KMS-11 (cell line): ENCODE measurements around the gene KPNA6.
"Not testable (repeated sequence)": the region's sequence is repeated elsewhere in the genome, so short reads cannot be mapped to it uniquely, and the experiment has no call there.

ENCODE experiments used
- H2AFZ ChIP-seq: fragments of 200-600 bp; sonication (generic); 2 replicates; pipeline ENCODE4 v1.6.1; 2016; ENCODE audit warnings: antibody characterized with exemption, mixed run types, low read depth
- H3K27ac ChIP-seq: fragments of 200-600 bp; sonication (generic); 2 replicates; pipeline ENCODE4 v1.6.1; 2016; ENCODE audit warnings: mild to moderate bottlenecking, mixed run types
- H3K27me3 ChIP-seq: fragments of 200-600 bp; sonication (generic); 2 replicates; pipeline ENCODE4 v1.6.1; 2017; ENCODE audit warnings: mild to moderate bottlenecking, low read depth, mixed run types, moderate library complexity; ENCODE audit not compliant: insufficient read depth
- H3K36me3 ChIP-seq: fragments of 200-600 bp; sonication (generic); 2 replicates; pipeline ENCODE4 v1.6.1; 2017; ENCODE audit warnings: mild to moderate bottlenecking, mixed run types; ENCODE audit not compliant: insufficient read depth
- H3K4me1 ChIP-seq: fragments of 200-600 bp; sonication (generic); 2 replicates; pipeline ENCODE4 v1.6.1; 2016; ENCODE audit warnings: mild to moderate bottlenecking, low read depth, mixed run types; ENCODE audit not compliant: poor library complexity, severe bottlenecking
- H3K4me2 ChIP-seq: fragments of 200-600 bp; sonication (generic); 2 replicates; pipeline ENCODE4 v1.7.0; 2016; ENCODE audit warnings: mild to moderate bottlenecking, mixed run types
- H3K4me3 ChIP-seq: fragments of 200-600 bp; sonication (generic); IDR thresholded peaks from 2 replicates; pipeline ENCODE4 v1.6.1; 2017; ENCODE audit warnings: low read depth, low read length, mixed read lengths; ENCODE audit not compliant: insufficient read depth
- H3K79me2 ChIP-seq: fragments of 200-600 bp; sonication (generic); 2 replicates; pipeline ENCODE4 v1.6.1; 2016; ENCODE audit warnings: low read depth, mixed run types; ENCODE audit not compliant: insufficient read depth
- H3K9ac ChIP-seq: fragments of 200-600 bp; sonication (generic); 2 replicates; pipeline ENCODE4 v1.6.1; 2016; ENCODE audit warnings: mild to moderate bottlenecking, mixed run types
- H4K20me1 ChIP-seq: fragments of 200-600 bp; sonication (generic); 2 replicates; pipeline ENCODE4 v1.6.1; 2016; ENCODE audit warnings: mild to moderate bottlenecking, mixed run types; ENCODE audit not compliant: insufficient read depth
- TF ChIP-seq, protein P1 (sequence below): fragments of 200-600 bp; sonication (generic); conservative IDR thresholded peaks from 2 replicates; pipeline ENCODE4 v1.6.1; 2017; ENCODE audit warnings: low read depth, mild to moderate bottlenecking, antibody characterized with exemption, low read length, moderate library complexity, mixed read lengths

The KPNA6 gene

DNA sequence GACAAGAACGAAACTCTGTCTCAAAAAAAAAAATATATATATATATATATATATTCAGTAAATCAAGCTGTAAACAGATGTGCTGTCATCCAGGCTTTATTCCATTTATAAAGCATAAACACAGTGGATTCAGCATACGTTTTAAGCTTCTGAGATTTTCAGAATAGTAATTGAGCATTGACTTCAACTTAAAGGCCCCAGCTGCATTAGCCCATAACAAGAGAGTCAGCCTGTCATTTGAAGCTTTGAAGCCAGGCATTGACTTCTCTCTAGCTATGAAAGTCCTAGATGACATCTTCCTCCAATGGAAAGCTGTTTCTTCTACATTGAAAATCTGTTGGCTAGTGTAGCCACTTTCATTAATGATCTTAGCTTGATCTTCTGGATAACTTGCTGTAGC, 6.6 kb downstream of the KPNA6 start:
- Histone ChIP-seq H3K27ac (no peak overlapping the region), H3K4me1 (peaks cover 31% of the 10 kb centered on the region), H3K27me3 (no peaks in the 10 kb centered on the region), H4K20me1 (peaks cover 4% of the 10 kb centered on the region), H3K36me3 (no peaks in the 10 kb centered on the region), H3K4me3 (no peak overlapping the region), H3K9ac (no peak overlapping the region), H3K4me2 (no peak overlapping the region), H3K79me2 (peaks cover 94% of the 10 kb centered on the region), H2AFZ (no peak overlapping the region)
- TF ChIP-seq, protein P1, sequence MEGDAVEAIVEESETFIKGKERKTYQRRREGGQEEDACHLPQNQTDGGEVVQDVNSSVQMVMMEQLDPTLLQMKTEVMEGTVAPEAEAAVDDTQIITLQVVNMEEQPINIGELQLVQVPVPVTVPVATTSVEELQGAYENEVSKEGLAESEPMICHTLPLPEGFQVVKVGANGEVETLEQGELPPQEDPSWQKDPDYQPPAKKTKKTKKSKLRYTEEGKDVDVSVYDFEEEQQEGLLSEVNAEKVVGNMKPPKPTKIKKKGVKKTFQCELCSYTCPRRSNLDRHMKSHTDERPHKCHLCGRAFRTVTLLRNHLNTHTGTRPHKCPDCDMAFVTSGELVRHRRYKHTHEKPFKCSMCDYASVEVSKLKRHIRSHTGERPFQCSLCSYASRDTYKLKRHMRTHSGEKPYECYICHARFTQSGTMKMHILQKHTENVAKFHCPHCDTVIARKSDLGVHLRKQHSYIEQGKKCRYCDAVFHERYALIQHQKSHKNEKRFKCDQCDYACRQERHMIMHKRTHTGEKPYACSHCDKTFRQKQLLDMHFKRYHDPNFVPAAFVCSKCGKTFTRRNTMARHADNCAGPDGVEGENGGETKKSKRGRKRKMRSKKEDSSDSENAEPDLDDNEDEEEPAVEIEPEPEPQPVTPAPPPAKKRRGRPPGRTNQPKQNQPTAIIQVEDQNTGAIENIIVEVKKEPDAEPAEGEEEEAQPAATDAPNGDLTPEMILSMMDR: no peak

DNA sequence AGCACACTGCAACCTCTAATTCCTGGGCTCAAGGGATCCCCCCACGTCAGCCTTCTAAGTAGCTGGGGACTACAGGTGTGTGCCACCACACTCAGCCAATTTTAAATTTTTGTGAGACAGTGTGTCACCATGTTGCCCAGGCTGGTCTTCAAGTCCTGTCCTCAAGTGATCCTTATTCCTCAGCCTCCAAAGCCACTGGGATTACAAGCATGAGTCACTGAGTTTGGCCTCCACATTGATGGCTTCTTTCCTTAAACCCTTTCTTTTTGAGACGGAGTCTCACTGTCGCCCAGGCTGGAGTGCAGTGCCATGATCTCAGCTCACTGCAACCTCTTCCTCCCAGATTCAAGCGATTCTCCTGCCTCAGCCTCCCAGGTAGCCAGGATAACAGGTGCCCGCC, 7.6 kb downstream of the KPNA6 start:
- Histone ChIP-seq H3K79me2 (peaks cover 94% of the 10 kb centered on the region), H3K36me3 (no peaks in the 10 kb centered on the region), H2AFZ (no peak overlapping the region), H3K4me1 (peaks cover 26% of the 10 kb centered on the region), H3K4me3 (no peak overlapping the region), H3K27ac (no peak overlapping the region), H3K4me2 (no peak overlapping the region), H3K9ac (no peak overlapping the region), H4K20me1 (peaks cover 4% of the 10 kb centered on the region), H3K27me3 (no peaks in the 10 kb centered on the region)
- TF ChIP-seq, protein P1: no peak

DNA sequence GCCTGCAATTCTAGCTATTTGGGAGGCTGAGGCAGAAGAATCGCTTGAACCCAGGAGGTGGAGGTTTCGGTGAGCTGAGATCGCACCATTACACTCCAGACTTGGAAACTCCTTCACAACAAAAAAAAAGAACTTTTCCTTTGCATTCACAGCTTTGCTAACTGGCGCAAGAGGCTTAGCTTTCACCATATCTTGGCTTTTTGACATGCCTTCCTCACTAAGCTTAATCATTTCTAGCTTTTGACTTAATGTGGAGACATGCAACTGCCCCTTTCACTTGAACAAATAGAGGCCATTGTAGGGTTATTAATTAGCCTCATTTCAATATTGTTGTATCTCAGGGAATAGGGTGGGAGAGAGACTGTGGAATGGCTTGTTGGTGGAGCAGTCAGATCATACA, 8.7 kb downstream of the KPNA6 start:
- Histone ChIP-seq H3K9ac (no peak overlapping the region), H3K36me3 (no peaks in the 10 kb centered on the region), H3K79me2 (peaks cover 94% of the 10 kb centered on the region), H3K4me2 (no peak overlapping the region), H2AFZ (no peak overlapping the region), H3K4me1 (peaks cover 20% of the 10 kb centered on the region), H3K27ac (no peak overlapping the region), H4K20me1 (peaks cover 4% of the 10 kb centered on the region; the same call in 1 of the 2 replicates), H3K4me3 (no peak overlapping the region), H3K27me3 (no peaks in the 10 kb centered on the region)
- TF ChIP-seq, protein P1: no peak

DNA sequence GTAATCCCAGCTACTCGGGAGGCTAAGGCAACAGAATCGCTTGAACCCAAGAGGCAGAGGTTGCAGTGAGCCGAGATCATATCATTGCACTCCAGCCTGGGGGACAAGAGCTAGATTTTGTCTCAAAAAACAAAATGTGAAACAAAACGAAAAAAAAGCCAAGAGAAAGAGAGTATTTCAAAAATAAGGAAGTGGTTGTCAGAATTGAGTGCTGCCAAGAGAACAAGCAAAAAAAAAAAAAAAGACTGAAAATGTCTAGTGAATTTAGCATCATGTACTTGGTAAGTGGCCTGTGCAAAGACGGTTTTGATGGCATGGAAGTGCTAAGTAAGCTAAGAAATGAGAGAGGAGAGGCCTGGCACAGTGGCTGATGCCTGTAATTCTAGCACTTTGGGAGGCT, 14.3 kb downstream of the KPNA6 start:
- TF ChIP-seq, protein P1: no peak
- peaks cover 85% of the 10 kb centered on the region for H3K79me2 ChIP-seq
- H3K9ac ChIP-seq: no peak overlapping the region
- H3K4me2 ChIP-seq: no peak overlapping the region
- H3K27ac ChIP-seq: no peak overlapping the region
- H2AFZ ChIP-seq: no peak overlapping the region
- no peaks in the 10 kb centered on the region for H3K27me3 ChIP-seq
- H3K36me3 ChIP-seq: no peaks in the 10 kb centered on the region
- H4K20me1 ChIP-seq: peaks cover 8% of the 10 kb centered on the region; the same call in 1 of the 2 replicates
- peaks cover 6% of the 10 kb centered on the region for H3K4me1 ChIP-seq
- H3K4me3 ChIP-seq: no peak overlapping the region

DNA sequence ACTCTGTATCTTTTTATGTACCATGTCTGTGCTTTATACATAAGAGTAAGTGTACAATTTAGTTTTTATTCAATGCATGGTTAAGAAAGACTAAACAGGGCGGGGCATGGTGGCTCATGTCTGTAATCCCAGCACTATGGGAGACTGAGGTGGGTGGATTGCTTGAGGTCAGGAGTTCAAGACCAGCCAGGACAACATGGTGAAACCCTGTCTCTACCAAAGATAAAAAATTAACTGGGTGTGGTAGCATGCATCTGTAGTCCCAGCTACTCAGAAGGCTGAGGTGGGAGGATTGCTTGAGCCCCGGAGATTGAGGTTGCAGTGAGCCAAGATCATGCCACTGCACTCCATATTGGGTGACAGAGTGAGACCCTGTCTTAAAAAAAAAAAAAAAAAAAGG, 15.5 kb downstream of the KPNA6 start:
- not testable (repeated sequence) for H4K20me1 ChIP-seq, H2AFZ ChIP-seq, H3K9ac ChIP-seq, H3K27me3 ChIP-seq, H3K4me1 ChIP-seq, H3K4me2 ChIP-seq, H3K36me3 ChIP-seq, H3K4me3 ChIP-seq, H3K27ac ChIP-seq
- peaks cover 82% of the 10 kb centered on the region; the same call in 1 of the 2 replicates for H3K79me2 ChIP-seq
